Measurements from ENCODE around the gene RUNX2. TPM values are rescaled to one million over a fixed set of nuclear protein-coding genes. Genes with fewer than 3 reads are reported as not detected.

RUNX2 gene
- total and polyA plus RNA-seq, 9 of the 15 experiments (the other 6 are each of a cell fraction or from before 2014, with no cell fraction given): 0.29 to 1.00 (median 0.43) TPM

- ChIA-PET CTCF (ENCODE audit: low intra/inter-chr PET ratio) (no interaction called here), POLR2A (interaction anchor here (0.6 kb wide), 2 partner anchors 55 to 767 kb away, joined by 3 read pairs; no protein-coding TSS in a partner anchor)
- Histone ChIP-seq H4K20me1 (replicated peaks; ENCODE audit: control insufficient read depth, insufficient read depth, low read length) (no peaks in the 10 kb centered on the region), H3K4me2 (ENCODE audit: insufficient read depth, low read length) (peak overlapping the region; percentile 70), H3K9ac (ENCODE audit: insufficient read depth in 1 of 2, low read depth in 2 of 2, low read length in 2 of 2) (peak overlapping the region in 1 of 2 experiments; percentile 89; a peak in 2 of 4 replicates), H3K27ac (ENCODE audit: extremely low read depth, low read depth, low read length) (no peak overlapping the region), H3K27me3 (ENCODE audit: control insufficient read depth in 2 of 2, insufficient read depth in 2 of 2, low read length in 2 of 2) (peaks cover 9 to 19% of the 10 kb centered on the region in 2 experiments; a peak in 4 of 5 replicates), H3K79me2 (ENCODE audit: control insufficient read depth, insufficient read depth, low read length) (no peaks in the 10 kb centered on the region), H3K9me1 (ENCODE audit: control insufficient read depth, insufficient read depth, low read length) (no peaks in the 10 kb centered on the region), H3K4me3 (peak overlapping the region; percentile 55), H3K4me1 (replicated peaks in 1 of 2; ENCODE audit: control insufficient read depth in 2 of 2, insufficient read depth in 2 of 2, low read length in 2 of 2) (peaks cover 0 to 41% of the 10 kb centered on the region in 2 experiments; a peak in 4 of 5 replicates), H2AFZ (ENCODE audit: low read depth, low read length) (peak overlapping the region; percentile 68), H3K9me3 (replicated peaks; ENCODE audit: control insufficient read depth, insufficient read depth, low read depth, low read length) (no peaks in the 10 kb centered on the region), H3K36me3 (ENCODE audit: control insufficient read depth, insufficient read depth, low read length) (no peaks in the 10 kb centered on the region)
- 24% methylated on average over 43 of the region's 55 CpGs for WGBS (ENCODE audit: insufficient coverage, low coverage, missing lambda C conversion rate)
- ATAC-seq: no peak
- no peak for FAIRE-seq
- in situ Hi-C loops (cut with MboI): no loop called here
- BruUV-seq (replicated peaks): no TSS peak
- intact Hi-C loops (cut with micrococcal nuclease): loop anchor here (5.0 kb wide), 2 partner anchors 40 to 130 kb away; no protein-coding TSS in a partner anchor
- TF ChIP-seq GABPA (tag; conservative IDR thresholded peaks at IDR 0.05; ENCODE audit: low read depth) (no peak), U2AF1 (optimal IDR thresholded peaks at IDR 0.05; ENCODE audit: low read depth, low read length) (peak; percentile 20), KDM1A (IDR thresholded peaks at IDR 0.05) (0 out of 4 replicates have a peak, but pooled peaks of 1 of the 2 experiments have one; percentile 69), E4F1 (CRISPR knock-in tag; IDR thresholded peaks at IDR 0.05; ENCODE audit: borderline replicate concordance) (no peak), USF2 (CRISPR knock-in tag; IDR thresholded peaks at IDR 0.05) (no peak), HLTF (IDR thresholded peaks at IDR 0.05) (no peak), ARID3A (IDR thresholded peaks at IDR 0.05; ENCODE audit: borderline replicate concordance, low read depth, low read length) (no peak), SRSF7 (optimal IDR thresholded peaks at IDR 0.05; ENCODE audit: low read depth, low read length) (peak; percentile 10), NRF1 (conservative IDR thresholded peaks at IDR 0.05 in 1 of 2, IDR thresholded peaks at IDR 0.05 in 1 of 2) (peak in 1 of 2 experiments; percentile 44; a peak in 2 of 4 replicates), ZBTB33 (CRISPR knock-in tag; IDR thresholded peaks at IDR 0.05) (0 out of 2 replicates have a peak, but pooled peaks have one; percentile 32), ZNF740 (CRISPR knock-in tag; IDR thresholded peaks at IDR 0.05) (peak; percentile 85), ZNF740 (tag; IDR thresholded peaks at IDR 0.05) (no peak)
- peak in 2 of 4 experiments; percentile 28 to 29 for DNase-seq (ENCODE audit: extremely low read depth in 1 of 4, low spot score in 3 of 4)
Measured at GRCh38 chr6:45422503-45423110, 94.5 kb downstream of the RUNX2 start.

Measured in K562 (cell line).